ENCODE results near the gene PI4KB. TPM values are rescaled to one million over a fixed set of nuclear protein-coding genes. Genes with fewer than 3 reads are reported as not detected.

Gene PI4KB
- total and polyA plus RNA-seq, 2 of the 13 experiments (the other 11 are each of a cell fraction or from before 2014, with no cell fraction given) = 19.5 to 29.3 TPM

GRCh38 chr1:151281225-151281968, 45.8 kb downstream of the PI4KB start (continued):
- peak; percentile 74 for TF ChIP-seq ZNF772 (CRISPR knock-in tag; IDR thresholded peaks at IDR 0.05)
- no peak for TF ChIP-seq ZNF101 (CRISPR knock-in tag; IDR thresholded peaks at IDR 0.05; ENCODE audit: borderline replicate concordance, low read depth)
- peak; percentile 89; the same call in 1 of the 2 replicates for TF ChIP-seq POLR2AphosphoS2 (IDR thresholded peaks at IDR 0.05; ENCODE audit: low read depth, low read length)
- TF ChIP-seq ZNF709 (CRISPR knock-in tag; IDR thresholded peaks at IDR 0.05) = peak; percentile 86; the same call in 1 of the 2 replicates
- peak; percentile 36; the same call in 1 of the 2 replicates for TF ChIP-seq ZFX (CRISPR knock-in tag; IDR thresholded peaks at IDR 0.05; ENCODE audit: low read depth)
- TF ChIP-seq U2AF1 (optimal IDR thresholded peaks at IDR 0.05; ENCODE audit: low read depth, low read length) = peak; percentile 54
- peak; percentile 38 for TF ChIP-seq RXRA (CRISPR knock-in tag; IDR thresholded peaks at IDR 0.05)
- peak; percentile 67 for TF ChIP-seq ARNTL (CRISPR knock-in tag; IDR thresholded peaks at IDR 0.05)
- TF ChIP-seq KAT2B (IDR thresholded peaks at IDR 0.05; ENCODE audit: borderline replicate concordance, low read depth, low read length) = no peak
- TF ChIP-seq ZNF556 (CRISPR knock-in tag; IDR thresholded peaks at IDR 0.05; ENCODE audit: borderline replicate concordance) = peak; percentile 93
- no peak for TF ChIP-seq SIX4 (CRISPR knock-in tag; IDR thresholded peaks at IDR 0.05)
- no peak; the same call in 1 of the 2 replicates for TF ChIP-seq MXD4 (CRISPR knock-in tag; IDR thresholded peaks at IDR 0.05)
- peak; percentile 95 for TF ChIP-seq E2F5 (CRISPR knock-in tag; conservative IDR thresholded peaks at IDR 0.05)
- peak; percentile 69; the same call in 1 of the 2 replicates for TF ChIP-seq ATF3 (CRISPR knock-in tag; IDR thresholded peaks at IDR 0.05)
- peak; percentile 6; the same call in 1 of the 2 replicates for TF ChIP-seq ZNF816 (CRISPR knock-in tag; IDR thresholded peaks at IDR 0.05; ENCODE audit: borderline replicate concordance)
- no peak for TF ChIP-seq ZFP36L1 (CRISPR knock-in tag; IDR thresholded peaks at IDR 0.05)
- TF ChIP-seq PRDM15 (CRISPR knock-in tag; IDR thresholded peaks at IDR 0.05) = no peak
- peak; percentile 30; the same call in 1 of the 2 replicates for TF ChIP-seq AFF4 (CRISPR knock-in tag; IDR thresholded peaks at IDR 0.05)
- TF ChIP-seq ARNT2 (CRISPR knock-in tag; IDR thresholded peaks at IDR 0.05; ENCODE audit: low read depth) = peak; percentile 69; the same call in 1 of the 2 replicates
- 0 out of 2 replicates have a peak, but pooled peaks have one; percentile 70 for TF ChIP-seq ZNF737 (CRISPR knock-in tag; IDR thresholded peaks at IDR 0.05; ENCODE audit: borderline replicate concordance)

All from HepG2 (cell line).